ENCODE measurements around the gene TYW5. TPM values are rescaled to one million over a fixed set of nuclear protein-coding genes. Genes with fewer than 3 reads are reported as not detected.
A peak's percentile ranks its signal among the peaks of the same experiment; 100 is the strongest.

The TYW5 gene
- total RNA-seq, 1 experiment from 2014 or later: 13.5 TPM

DNA sequence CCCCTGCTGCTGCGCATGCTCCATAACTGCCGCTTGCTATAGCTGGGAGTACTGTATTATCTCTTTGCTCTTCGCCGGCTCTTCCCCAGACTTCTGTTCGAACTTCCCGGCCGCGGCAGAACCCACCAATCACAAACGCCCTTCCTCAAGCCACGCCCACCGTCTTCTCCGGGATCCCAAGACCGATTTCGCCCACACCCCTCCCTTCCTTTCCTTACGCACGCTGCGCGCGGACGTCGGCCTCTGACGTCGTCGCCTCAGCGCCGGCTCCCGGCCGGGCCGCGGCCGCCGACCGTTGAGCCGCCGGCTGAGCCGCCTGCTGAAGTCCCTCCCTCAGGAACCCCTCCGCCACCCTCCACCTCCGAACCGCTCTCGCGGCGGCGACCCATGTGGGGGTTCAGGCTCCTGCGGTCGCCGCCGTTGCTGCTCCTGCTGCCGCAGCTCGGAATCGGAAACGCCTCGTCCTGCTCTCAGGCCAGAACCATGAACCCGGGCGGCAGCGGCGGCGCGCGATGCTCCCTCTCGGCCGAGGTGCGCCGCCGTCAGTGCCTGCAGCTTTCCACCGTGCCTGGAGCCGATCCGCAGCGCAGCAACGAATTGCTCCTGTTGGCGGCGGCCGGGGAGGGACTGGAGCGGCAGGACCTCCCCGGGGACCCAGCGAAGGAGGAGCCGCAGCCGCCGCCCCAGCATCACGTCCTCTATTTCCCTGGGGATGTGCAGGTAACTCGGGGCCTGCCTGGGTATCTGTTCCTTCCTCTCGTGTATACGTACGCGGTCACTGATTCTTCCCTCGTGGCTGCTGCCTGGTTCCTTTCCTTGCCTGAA, 44.0 kb downstream of the TYW5 start, which contains the start of gene C2orf69:
C2orf69 (plus strand) TSS at position 242 of the 825 bp plus-strand sequence; CDS start at position 388, 146 bp downstream.
- Mint-ChIP-seq H3K36me3 (peaks cover 27% of the 10 kb centered on the region), H3K9me3 (peaks cover 7% of the 10 kb centered on the region), H3K4me1 (peaks cover 21% of the 10 kb centered on the region), H3K27me3 (ENCODE audit: low read depth) (no peaks in the 10 kb centered on the region), H3K4me3 (peak within 1 kb of the TSS; percentile 97), H3K27ac (peak within 1 kb of the TSS; percentile 99)
- CTCF ChIA-PET: interaction anchor here (2.3 kb wide), 1 partner anchor 206 kb away, joined by 5 read pairs; no protein-coding TSS in a partner anchor
- POLR2A ChIA-PET: interaction anchor here (0.6 kb wide), 1 partner anchor 662 kb away, joined by 3 read pairs; no protein-coding TSS in a partner anchor
- peak; percentile 98 for DNase-seq (ENCODE audit: low spot score)
- ATAC-seq: peak; percentile 96
- TF ChIP-seq CBFB (CRISPR knock-in tag; IDR thresholded peaks at IDR 0.05; ENCODE audit: low read depth): no peak
- no peak for TF ChIP-seq ESRRA (CRISPR knock-in tag; IDR thresholded peaks at IDR 0.05; ENCODE audit: borderline replicate concordance)
- TF ChIP-seq ZNF317 (CRISPR knock-in tag; IDR thresholded peaks at IDR 0.05; ENCODE audit: borderline replicate concordance, low read depth): peak; percentile 40; the same call in 1 of the 2 replicates
- TF ChIP-seq, protein P1, sequence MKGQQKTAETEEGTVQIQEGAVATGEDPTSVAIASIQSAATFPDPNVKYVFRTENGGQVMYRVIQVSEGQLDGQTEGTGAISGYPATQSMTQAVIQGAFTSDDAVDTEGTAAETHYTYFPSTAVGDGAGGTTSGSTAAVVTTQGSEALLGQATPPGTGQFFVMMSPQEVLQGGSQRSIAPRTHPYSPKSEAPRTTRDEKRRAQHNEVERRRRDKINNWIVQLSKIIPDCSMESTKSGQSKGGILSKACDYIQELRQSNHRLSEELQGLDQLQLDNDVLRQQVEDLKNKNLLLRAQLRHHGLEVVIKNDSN (CRISPR knock-in tag; IDR thresholded peaks at IDR 0.05): no peak
- TF ChIP-seq, protein P2, sequence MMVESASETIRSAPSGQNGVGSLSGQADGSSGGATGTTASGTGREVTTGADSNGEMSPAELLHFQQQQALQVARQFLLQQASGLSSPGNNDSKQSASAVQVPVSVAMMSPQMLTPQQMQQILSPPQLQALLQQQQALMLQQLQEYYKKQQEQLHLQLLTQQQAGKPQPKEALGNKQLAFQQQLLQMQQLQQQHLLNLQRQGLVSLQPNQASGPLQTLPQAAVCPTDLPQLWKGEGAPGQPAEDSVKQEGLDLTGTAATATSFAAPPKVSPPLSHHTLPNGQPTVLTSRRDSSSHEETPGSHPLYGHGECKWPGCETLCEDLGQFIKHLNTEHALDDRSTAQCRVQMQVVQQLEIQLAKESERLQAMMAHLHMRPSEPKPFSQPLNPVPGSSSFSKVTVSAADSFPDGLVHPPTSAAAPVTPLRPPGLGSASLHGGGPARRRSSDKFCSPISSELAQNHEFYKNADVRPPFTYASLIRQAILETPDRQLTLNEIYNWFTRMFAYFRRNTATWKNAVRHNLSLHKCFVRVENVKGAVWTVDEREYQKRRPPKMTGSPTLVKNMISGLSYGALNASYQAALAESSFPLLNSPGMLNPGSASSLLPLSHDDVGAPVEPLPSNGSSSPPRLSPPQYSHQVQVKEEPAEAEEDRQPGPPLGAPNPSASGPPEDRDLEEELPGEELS (CRISPR knock-in tag; IDR thresholded peaks at IDR 0.05): peak; percentile 28; the same call in 1 of the 2 replicates
- TF ChIP-seq, protein P3, sequence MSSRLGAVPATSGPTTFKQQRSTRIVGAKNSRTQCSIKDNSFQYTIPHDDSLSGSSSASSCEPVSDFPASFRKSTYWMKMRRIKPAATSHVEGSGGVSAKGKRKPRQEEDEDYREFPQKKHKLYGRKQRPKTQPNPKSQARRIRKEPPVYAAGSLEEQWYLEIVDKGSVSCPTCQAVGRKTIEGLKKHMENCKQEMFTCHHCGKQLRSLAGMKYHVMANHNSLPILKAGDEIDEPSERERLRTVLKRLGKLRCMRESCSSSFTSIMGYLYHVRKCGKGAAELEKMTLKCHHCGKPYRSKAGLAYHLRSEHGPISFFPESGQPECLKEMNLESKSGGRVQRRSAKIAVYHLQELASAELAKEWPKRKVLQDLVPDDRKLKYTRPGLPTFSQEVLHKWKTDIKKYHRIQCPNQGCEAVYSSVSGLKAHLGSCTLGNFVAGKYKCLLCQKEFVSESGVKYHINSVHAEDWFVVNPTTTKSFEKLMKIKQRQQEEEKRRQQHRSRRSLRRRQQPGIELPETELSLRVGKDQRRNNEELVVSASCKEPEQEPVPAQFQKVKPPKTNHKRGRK (CRISPR knock-in tag; IDR thresholded peaks at IDR 0.05; ENCODE audit: borderline replicate concordance): no peak
- peak; percentile 44; the same call in 1 of the 2 replicates for TF ChIP-seq GABPB1 (CRISPR knock-in tag; IDR thresholded peaks at IDR 0.05)
- 0 out of 2 replicates have a peak, but pooled peaks have one; percentile 70 for TF ChIP-seq KAT7 (CRISPR knock-in tag; IDR thresholded peaks at IDR 0.05; ENCODE audit: borderline replicate concordance)
- TF ChIP-seq, protein P4, sequence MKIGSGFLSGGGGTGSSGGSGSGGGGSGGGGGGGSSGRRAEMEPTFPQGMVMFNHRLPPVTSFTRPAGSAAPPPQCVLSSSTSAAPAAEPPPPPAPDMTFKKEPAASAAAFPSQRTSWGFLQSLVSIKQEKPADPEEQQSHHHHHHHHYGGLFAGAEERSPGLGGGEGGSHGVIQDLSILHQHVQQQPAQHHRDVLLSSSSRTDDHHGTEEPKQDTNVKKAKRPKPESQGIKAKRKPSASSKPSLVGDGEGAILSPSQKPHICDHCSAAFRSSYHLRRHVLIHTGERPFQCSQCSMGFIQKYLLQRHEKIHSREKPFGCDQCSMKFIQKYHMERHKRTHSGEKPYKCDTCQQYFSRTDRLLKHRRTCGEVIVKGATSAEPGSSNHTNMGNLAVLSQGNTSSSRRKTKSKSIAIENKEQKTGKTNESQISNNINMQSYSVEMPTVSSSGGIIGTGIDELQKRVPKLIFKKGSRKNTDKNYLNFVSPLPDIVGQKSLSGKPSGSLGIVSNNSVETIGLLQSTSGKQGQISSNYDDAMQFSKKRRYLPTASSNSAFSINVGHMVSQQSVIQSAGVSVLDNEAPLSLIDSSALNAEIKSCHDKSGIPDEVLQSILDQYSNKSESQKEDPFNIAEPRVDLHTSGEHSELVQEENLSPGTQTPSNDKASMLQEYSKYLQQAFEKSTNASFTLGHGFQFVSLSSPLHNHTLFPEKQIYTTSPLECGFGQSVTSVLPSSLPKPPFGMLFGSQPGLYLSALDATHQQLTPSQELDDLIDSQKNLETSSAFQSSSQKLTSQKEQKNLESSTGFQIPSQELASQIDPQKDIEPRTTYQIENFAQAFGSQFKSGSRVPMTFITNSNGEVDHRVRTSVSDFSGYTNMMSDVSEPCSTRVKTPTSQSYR (CRISPR knock-in tag; IDR thresholded peaks at IDR 0.05): no peak
- TF ChIP-seq, protein P5, sequence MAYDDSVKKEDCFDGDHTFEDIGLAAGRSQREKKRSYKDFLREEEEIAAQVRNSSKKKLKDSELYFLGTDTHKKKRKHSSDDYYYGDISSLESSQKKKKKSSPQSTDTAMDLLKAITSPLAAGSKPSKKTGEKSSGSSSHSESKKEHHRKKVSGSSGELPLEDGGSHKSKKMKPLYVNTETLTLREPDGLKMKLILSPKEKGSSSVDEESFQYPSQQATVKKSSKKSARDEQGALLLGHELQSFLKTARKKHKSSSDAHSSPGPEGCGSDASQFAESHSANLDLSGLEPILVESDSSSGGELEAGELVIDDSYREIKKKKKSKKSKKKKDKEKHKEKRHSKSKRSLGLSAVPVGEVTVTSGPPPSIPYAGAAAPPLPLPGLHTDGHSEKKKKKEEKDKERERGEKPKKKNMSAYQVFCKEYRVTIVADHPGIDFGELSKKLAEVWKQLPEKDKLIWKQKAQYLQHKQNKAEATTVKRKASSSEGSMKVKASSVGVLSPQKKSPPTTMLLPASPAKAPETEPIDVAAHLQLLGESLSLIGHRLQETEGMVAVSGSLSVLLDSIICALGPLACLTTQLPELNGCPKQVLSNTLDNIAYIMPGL (CRISPR knock-in tag; IDR thresholded peaks at IDR 0.05): peak; percentile 95
- TF ChIP-seq, protein P6, sequence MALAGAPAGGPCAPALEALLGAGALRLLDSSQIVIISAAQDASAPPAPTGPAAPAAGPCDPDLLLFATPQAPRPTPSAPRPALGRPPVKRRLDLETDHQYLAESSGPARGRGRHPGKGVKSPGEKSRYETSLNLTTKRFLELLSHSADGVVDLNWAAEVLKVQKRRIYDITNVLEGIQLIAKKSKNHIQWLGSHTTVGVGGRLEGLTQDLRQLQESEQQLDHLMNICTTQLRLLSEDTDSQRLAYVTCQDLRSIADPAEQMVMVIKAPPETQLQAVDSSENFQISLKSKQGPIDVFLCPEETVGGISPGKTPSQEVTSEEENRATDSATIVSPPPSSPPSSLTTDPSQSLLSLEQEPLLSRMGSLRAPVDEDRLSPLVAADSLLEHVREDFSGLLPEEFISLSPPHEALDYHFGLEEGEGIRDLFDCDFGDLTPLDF (CRISPR knock-in tag; IDR thresholded peaks at IDR 0.05): no peak
- peak; percentile 10; the same call in 1 of the 2 replicates for TF ChIP-seq NR2C2 (CRISPR knock-in tag; IDR thresholded peaks at IDR 0.05)
- TF ChIP-seq MXD4 (CRISPR knock-in tag; IDR thresholded peaks at IDR 0.05; ENCODE audit: borderline replicate concordance): no peak
- TF ChIP-seq, protein P7, sequence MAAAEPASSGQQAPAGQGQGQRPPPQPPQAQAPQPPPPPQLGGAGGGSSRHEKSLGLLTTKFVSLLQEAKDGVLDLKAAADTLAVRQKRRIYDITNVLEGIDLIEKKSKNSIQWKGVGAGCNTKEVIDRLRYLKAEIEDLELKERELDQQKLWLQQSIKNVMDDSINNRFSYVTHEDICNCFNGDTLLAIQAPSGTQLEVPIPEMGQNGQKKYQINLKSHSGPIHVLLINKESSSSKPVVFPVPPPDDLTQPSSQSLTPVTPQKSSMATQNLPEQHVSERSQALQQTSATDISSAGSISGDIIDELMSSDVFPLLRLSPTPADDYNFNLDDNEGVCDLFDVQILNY (CRISPR knock-in tag; IDR thresholded peaks at IDR 0.05): no peak; the same call in 1 of the 2 replicates
- TF ChIP-seq, protein P8, sequence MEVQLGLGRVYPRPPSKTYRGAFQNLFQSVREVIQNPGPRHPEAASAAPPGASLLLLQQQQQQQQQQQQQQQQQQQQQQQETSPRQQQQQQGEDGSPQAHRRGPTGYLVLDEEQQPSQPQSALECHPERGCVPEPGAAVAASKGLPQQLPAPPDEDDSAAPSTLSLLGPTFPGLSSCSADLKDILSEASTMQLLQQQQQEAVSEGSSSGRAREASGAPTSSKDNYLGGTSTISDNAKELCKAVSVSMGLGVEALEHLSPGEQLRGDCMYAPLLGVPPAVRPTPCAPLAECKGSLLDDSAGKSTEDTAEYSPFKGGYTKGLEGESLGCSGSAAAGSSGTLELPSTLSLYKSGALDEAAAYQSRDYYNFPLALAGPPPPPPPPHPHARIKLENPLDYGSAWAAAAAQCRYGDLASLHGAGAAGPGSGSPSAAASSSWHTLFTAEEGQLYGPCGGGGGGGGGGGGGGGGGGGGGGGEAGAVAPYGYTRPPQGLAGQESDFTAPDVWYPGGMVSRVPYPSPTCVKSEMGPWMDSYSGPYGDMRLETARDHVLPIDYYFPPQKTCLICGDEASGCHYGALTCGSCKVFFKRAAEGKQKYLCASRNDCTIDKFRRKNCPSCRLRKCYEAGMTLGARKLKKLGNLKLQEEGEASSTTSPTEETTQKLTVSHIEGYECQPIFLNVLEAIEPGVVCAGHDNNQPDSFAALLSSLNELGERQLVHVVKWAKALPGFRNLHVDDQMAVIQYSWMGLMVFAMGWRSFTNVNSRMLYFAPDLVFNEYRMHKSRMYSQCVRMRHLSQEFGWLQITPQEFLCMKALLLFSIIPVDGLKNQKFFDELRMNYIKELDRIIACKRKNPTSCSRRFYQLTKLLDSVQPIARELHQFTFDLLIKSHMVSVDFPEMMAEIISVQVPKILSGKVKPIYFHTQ (CRISPR knock-in tag; IDR thresholded peaks at IDR 0.05): no peak
- TF ChIP-seq, protein P9, sequence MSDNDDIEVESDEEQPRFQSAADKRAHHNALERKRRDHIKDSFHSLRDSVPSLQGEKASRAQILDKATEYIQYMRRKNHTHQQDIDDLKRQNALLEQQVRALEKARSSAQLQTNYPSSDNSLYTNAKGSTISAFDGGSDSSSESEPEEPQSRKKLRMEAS (CRISPR knock-in tag; IDR thresholded peaks at IDR 0.05): no peak
- TF ChIP-seq JAZF1 (CRISPR knock-in tag; IDR thresholded peaks at IDR 0.05): no peak
- TF ChIP-seq ZNF232 (CRISPR knock-in tag; IDR thresholded peaks at IDR 0.05): 0 out of 2 replicates have a peak, but pooled peaks have one; percentile 25
- TF ChIP-seq TEAD4 (CRISPR knock-in tag; IDR thresholded peaks at IDR 0.05): no peak
- TF ChIP-seq FOXK1 (CRISPR knock-in tag; IDR thresholded peaks at IDR 0.05): no peak
- TF ChIP-seq ATF1 (CRISPR knock-in tag; IDR thresholded peaks at IDR 0.05): 0 out of 2 replicates have a peak, but pooled peaks have one; percentile 19

Measured in WTC11 (cell line).